ENCODE results near the gene RPTOR. TPM values are rescaled to one million over a fixed set of nuclear protein-coding genes. Genes with fewer than 3 reads are reported as not detected.
A peak's percentile ranks its signal among the peaks of the same experiment; 100 is the strongest.

The RPTOR gene
- total RNA-seq, 1 experiment from 2014 or later: 25.1 TPM

DNA sequence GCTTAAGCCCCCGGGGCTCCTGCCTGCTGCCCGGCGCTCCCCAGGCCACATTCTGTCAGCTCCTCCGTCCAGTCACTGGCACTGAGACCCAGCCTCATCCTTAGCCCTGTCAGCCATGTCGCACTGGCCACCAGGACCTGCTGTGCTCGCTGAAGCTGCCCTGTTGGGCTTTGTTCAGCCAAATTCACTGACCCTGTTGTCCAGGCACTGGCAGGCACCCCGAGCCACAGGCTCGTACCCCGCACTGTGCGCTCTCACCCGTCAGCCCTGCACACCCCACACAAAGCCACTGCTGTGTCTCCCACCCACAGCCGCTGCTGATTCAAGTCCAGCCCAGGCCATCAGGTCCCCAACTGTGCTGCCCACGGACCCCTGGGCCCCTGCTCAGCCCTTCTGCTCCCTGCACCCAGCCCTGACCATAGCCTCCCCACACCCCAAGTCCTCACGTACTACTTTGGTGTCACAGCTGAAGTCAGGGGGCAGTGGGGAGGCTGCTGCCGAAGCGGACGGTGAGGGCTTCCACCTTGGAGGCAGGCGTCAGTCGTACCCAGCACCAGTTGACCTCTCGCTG lies 315.5 kb downstream of the RPTOR start:
- H3K9me3 Mint-ChIP-seq: peaks cover 0 to 9% of the 10 kb centered on the region in 2 experiments; a peak in 2 of 5 replicates
- peaks cover 5% of the 10 kb centered on the region; the same call in 1 of the 2 replicates for H3K4me1 ChIP-seq (ENCODE audit: insufficient read depth, low read length)
- H2BK5ac ChIP-seq (ENCODE audit: insufficient read length, low read length): no peak overlapping the region
- no peak overlapping the region for H2AFZ ChIP-seq (ENCODE audit: low read length)
- H3K27ac ChIP-seq (ENCODE audit: insufficient read length, low read depth, low read length): no peak overlapping the region
- H2BK12ac ChIP-seq (ENCODE audit: insufficient read length, low read depth, low read length): no peak overlapping the region
- H2AK5ac ChIP-seq (ENCODE audit: insufficient read length, low read length): no peak overlapping the region
- no peaks in the 10 kb centered on the region for H3K23me2 ChIP-seq (ENCODE audit: insufficient read length, low read depth, low read length, poor library complexity, severe bottlenecking)
- H2BK120ac ChIP-seq (ENCODE audit: low read depth, low read length, poor library complexity, severe bottlenecking): no peak overlapping the region
- H3K4me2 ChIP-seq (ENCODE audit: insufficient read depth, insufficient read length, low read length): no peak overlapping the region
- H4K8ac ChIP-seq (replicated peaks; ENCODE audit: insufficient read length, low read depth, low read length): no peak overlapping the region
- no peaks in the 10 kb centered on the region for H3K79me2 ChIP-seq (ENCODE audit: insufficient read depth, low read length)
- H3K27me3 ChIP-seq (ENCODE audit: insufficient read depth, low read length): no peaks in the 10 kb centered on the region
- TF ChIP-seq, protein P1, sequence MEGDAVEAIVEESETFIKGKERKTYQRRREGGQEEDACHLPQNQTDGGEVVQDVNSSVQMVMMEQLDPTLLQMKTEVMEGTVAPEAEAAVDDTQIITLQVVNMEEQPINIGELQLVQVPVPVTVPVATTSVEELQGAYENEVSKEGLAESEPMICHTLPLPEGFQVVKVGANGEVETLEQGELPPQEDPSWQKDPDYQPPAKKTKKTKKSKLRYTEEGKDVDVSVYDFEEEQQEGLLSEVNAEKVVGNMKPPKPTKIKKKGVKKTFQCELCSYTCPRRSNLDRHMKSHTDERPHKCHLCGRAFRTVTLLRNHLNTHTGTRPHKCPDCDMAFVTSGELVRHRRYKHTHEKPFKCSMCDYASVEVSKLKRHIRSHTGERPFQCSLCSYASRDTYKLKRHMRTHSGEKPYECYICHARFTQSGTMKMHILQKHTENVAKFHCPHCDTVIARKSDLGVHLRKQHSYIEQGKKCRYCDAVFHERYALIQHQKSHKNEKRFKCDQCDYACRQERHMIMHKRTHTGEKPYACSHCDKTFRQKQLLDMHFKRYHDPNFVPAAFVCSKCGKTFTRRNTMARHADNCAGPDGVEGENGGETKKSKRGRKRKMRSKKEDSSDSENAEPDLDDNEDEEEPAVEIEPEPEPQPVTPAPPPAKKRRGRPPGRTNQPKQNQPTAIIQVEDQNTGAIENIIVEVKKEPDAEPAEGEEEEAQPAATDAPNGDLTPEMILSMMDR (conservative IDR thresholded peaks at IDR 0.05): no peak
- WGBS (ENCODE audit: extremely low coverage, insufficient read length, low lambda C conversion rate): no CpG with 5 or more reads among the region's 20 CpGs
- H3K56ac ChIP-seq (ENCODE audit: insufficient read length, low read depth, low read length): no peak overlapping the region
- peaks cover 41 to 46% of the 10 kb centered on the region in 2 experiments for H3K4me1 Mint-ChIP-seq
- peak overlapping the region; percentile 59 for H3K14ac ChIP-seq (ENCODE audit: insufficient read depth, low read length)
- no peak overlapping the region for H3K9ac ChIP-seq (ENCODE audit: extremely low read depth, insufficient read length, low read length)
- no peak overlapping the region for H2BK20ac ChIP-seq (ENCODE audit: low read depth, low read length, poor library complexity, severe bottlenecking)
- no peak for DNase-seq
- H2BK15ac ChIP-seq (ENCODE audit: low read depth, low read length): no peak overlapping the region
- no peaks in the 10 kb centered on the region; the same call in 1 of the 2 replicates for H3K27me3 Mint-ChIP-seq (ENCODE audit: low read depth)
- no peak overlapping the region for H3T11ph ChIP-seq (ENCODE audit: low read length)
- no peak overlapping the region for H3K23ac ChIP-seq (ENCODE audit: insufficient read length, low read depth, low read length)
- peaks cover 18 to 35% (median 20%) of the 10 kb centered on the region in 3 experiments for H3K36me3 Mint-ChIP-seq (ENCODE audit: insufficient read depth in 1 of 3, low read depth in 3 of 3)
- H3K4ac ChIP-seq (ENCODE audit: low read depth, low read length): no peak overlapping the region
- no peak overlapping the region for H3K4me3 Mint-ChIP-seq
- H3K79me1 ChIP-seq (ENCODE audit: insufficient read depth, low read depth, low read length, poor library complexity, severe bottlenecking): no peaks in the 10 kb centered on the region
- H3K27ac Mint-ChIP-seq: peak overlapping the region in 2 of 3 experiments; percentile 44 to 56; a peak in 2 of 7 replicates
- no peaks in the 10 kb centered on the region for H3K9me3 ChIP-seq (ENCODE audit: control insufficient read depth, low read depth, low read length)
- H4K20me1 ChIP-seq (ENCODE audit: control insufficient read depth, insufficient read depth, insufficient read length): no peaks in the 10 kb centered on the region
- no peak overlapping the region for H4K91ac ChIP-seq (ENCODE audit: insufficient read length, low read depth, low read length)
- H4K5ac ChIP-seq (ENCODE audit: insufficient read length, low read depth, low read length): no peak overlapping the region
- peak overlapping the region; percentile 18 for H3K18ac ChIP-seq (ENCODE audit: insufficient read length, low read depth, low read length)

Measured in H9 (cell line).